Epithelial cell of proximal tubule (primary cell): ENCODE results near the gene CCDC107. TPM values are rescaled to one million over a fixed set of nuclear protein-coding genes. Genes with fewer than 3 reads are reported as not detected.

Experiments
- DNase-seq: peaks from one replicate; pipeline ENCODE4 v3.0.0-alpha.2; 2011; ENCODE audit warnings: low read depth
- H3K4me3 ChIP-seq: 2 replicates; pipeline ENCODE4 v1.5.1; 2011; ENCODE audit warnings: low read depth, mild to moderate bottlenecking, low read length
- CTCF ChIP-seq: conservative IDR thresholded peaks from 2 replicates; pipeline ENCODE4 v1.5.1; 2012; ENCODE audit warnings: low read depth, mild to moderate bottlenecking, low read length
- total RNA-seq: library from RNA; depleted of rRNA; stranded (reverse); fragments of >200 nt; gene quantifications from 2 replicates; pipeline ENCODE4 v1.2.3, GENCODE V29; 2015

The CCDC107 gene
- total RNA-seq, 1 donor from 2014 or later = 19.0 TPM

GRCh38 chr9:35685506-35685905, 27.4 kb downstream of the CCDC107 start:
- no peak for TF ChIP-seq CTCF
- no peak for DNase-seq
- H3K4me3 ChIP-seq = no peak overlapping the region

- H3K4me3 ChIP-seq = no peak overlapping the region
- no peak for DNase-seq
- TF ChIP-seq CTCF = no peak
Measured at GRCh38 chr9:35686222-35687203, 28.4 kb downstream of the CCDC107 start.

- no peak for DNase-seq
- no peak for TF ChIP-seq CTCF
- no peak overlapping the region for H3K4me3 ChIP-seq
Measured at GRCh38 chr9:35687306-35687705, 29.2 kb downstream of the CCDC107 start.

- H3K4me3 ChIP-seq = no peak overlapping the region
- DNase-seq = no peak
- no peak for TF ChIP-seq CTCF
Measured at GRCh38 chr9:35687972-35688557, 30.0 kb downstream of the CCDC107 start.

- H3K4me3 ChIP-seq = peak overlapping the region; percentile 78
- TF ChIP-seq CTCF = no peak
- DNase-seq = peak; percentile 48
Measured at GRCh38 chr9:35688558-35689541, 30.8 kb downstream of the CCDC107 start.

- TF ChIP-seq CTCF = no peak
- H3K4me3 ChIP-seq = peak within 1 kb of the TSS; percentile 78
- DNase-seq = no peak
Measured at GRCh38 chr9:35689542-35690293, 31.6 kb downstream of the CCDC107 start, which contains the start of gene TPM2. TPM2 (minus strand) TSS chr9:35689925; CDS start chr9:35689817, 108 bp downstream.
